Measurements from ENCODE around the gene MACC1. TPM values are rescaled to one million over a fixed set of nuclear protein-coding genes. Genes with fewer than 3 reads are reported as not detected.

The MACC1 gene
- total RNA-seq, 3 donors from 2014 or later: 0.19 to 0.34 (median 0.23) TPM

- H3K4me3 Mint-ChIP-seq: no peak overlapping the region
- DNase-seq (no peak), ATAC-seq (no peak)
- H3K27me3 Mint-ChIP-seq (ENCODE audit: low read depth): peaks cover 3% of the 10 kb centered on the region
- H3K9me3 Mint-ChIP-seq: no peaks in the 10 kb centered on the region
- no peaks in the 10 kb centered on the region for H3K36me3 Mint-ChIP-seq (ENCODE audit: insufficient read depth)
- peaks cover 9% of the 10 kb centered on the region for H3K4me1 Mint-ChIP-seq (ENCODE audit: low read depth)
Measured at GRCh38 chr7:20237464-20238193, 20.4 kb upstream of the MACC1 start.

GRCh38 chr7:20236790-20237189, 19.6 kb upstream of the MACC1 start:
- Mint-ChIP-seq H3K27me3 (ENCODE audit: low read depth) (peaks cover 3% of the 10 kb centered on the region), H3K9me3 (no peaks in the 10 kb centered on the region), H3K4me3 (no peak overlapping the region), H3K36me3 (ENCODE audit: insufficient read depth) (no peaks in the 10 kb centered on the region), H3K4me1 (ENCODE audit: low read depth) (peaks cover 9% of the 10 kb centered on the region)
- ATAC-seq (no peak), DNase-seq (no peak)

DNA sequence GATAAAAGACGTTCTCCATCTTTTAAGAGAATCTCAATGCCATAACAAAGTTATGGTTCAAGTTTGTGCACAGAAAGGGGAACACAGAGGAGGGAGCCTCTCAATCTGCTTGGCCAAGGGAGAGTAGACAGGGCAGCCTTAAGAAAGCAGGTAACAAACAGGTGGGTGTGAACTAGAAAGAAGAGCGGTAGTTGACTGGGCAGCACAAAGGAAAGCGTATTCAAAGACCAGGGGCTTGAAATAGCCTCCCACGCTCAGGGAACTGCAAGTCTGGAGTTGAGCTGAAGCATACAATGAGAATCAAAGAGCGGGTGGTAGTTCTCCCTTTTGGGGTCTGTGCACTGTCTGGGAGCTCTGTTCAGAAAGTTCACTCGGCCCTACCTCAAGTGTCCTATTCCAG, 18.9 kb upstream of the MACC1 start:
- H3K4me1 Mint-ChIP-seq (ENCODE audit: low read depth): peaks cover 9% of the 10 kb centered on the region
- H3K9me3 Mint-ChIP-seq: no peaks in the 10 kb centered on the region
- ATAC-seq: no peak
- no peak for DNase-seq
- H3K27me3 Mint-ChIP-seq (ENCODE audit: low read depth): peaks cover 3% of the 10 kb centered on the region
- H3K4me3 Mint-ChIP-seq: no peak overlapping the region
- H3K36me3 Mint-ChIP-seq (ENCODE audit: insufficient read depth): no peaks in the 10 kb centered on the region

DNA sequence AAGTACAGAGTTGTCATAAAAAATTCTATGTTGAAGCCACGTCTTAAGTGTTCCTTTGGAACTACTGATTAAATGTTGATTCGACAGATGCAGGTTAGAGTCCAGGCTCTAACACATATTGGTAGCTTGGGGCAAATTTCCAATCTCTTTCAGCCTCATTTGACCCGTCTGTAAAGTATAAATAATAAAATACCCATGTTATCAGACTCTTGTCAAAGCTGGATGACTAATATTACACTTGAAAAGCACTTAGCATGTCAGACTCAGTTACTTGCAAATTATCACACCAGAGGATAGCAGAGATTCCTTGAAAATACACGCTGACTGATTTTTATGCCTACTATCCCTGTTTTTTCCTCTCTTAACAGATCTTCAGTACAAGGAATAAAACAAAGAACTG, 18.1 kb upstream of the MACC1 start:
- no peak for DNase-seq
- H3K27me3 Mint-ChIP-seq (ENCODE audit: low read depth): peaks cover 3% of the 10 kb centered on the region
- H3K4me1 Mint-ChIP-seq (ENCODE audit: low read depth): peaks cover 9% of the 10 kb centered on the region
- no peaks in the 10 kb centered on the region for H3K9me3 Mint-ChIP-seq
- H3K36me3 Mint-ChIP-seq (ENCODE audit: insufficient read depth): no peaks in the 10 kb centered on the region
- ATAC-seq: no peak
- H3K4me3 Mint-ChIP-seq: no peak overlapping the region

- no peak overlapping the region for H3K4me3 Mint-ChIP-seq
- no peaks in the 10 kb centered on the region for H3K4me1 Mint-ChIP-seq (ENCODE audit: low read depth)
- H3K36me3 Mint-ChIP-seq (ENCODE audit: insufficient read depth): no peaks in the 10 kb centered on the region
- peaks cover 3% of the 10 kb centered on the region for H3K27me3 Mint-ChIP-seq (ENCODE audit: low read depth)
- H3K9me3 Mint-ChIP-seq: no peaks in the 10 kb centered on the region
- ATAC-seq: no peak
- no peak for DNase-seq
Measured at GRCh38 chr7:20233362-20233761, 16.2 kb upstream of the MACC1 start.

DNA sequence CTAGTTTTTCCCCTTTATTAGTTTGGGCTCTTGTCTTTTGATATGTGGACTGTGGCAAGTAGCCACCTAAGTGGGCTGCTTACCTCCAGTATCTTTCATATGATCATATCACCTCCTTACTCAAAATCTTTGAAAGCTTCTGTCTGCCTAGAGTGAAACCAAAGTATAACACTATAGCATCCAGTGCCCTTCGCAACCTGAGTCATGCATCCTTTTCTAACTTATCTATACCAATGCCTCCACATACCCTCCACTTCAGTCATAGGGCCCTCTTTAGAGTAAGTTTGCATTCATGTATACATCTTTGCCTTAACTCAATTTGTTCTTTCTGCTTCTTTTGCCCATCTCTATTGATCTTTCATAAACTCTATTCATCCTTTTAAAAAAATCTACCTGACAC, 15.7 kb upstream of the MACC1 start:
- Mint-ChIP-seq H3K27me3 (ENCODE audit: low read depth) (peaks cover 3% of the 10 kb centered on the region), H3K36me3 (ENCODE audit: insufficient read depth) (no peaks in the 10 kb centered on the region), H3K4me3 (no peak overlapping the region), H3K9me3 (no peaks in the 10 kb centered on the region), H3K4me1 (ENCODE audit: low read depth) (no peaks in the 10 kb centered on the region)
- ATAC-seq (peak in 1 of 2 donors; percentile 35), DNase-seq (no peak)

DNA sequence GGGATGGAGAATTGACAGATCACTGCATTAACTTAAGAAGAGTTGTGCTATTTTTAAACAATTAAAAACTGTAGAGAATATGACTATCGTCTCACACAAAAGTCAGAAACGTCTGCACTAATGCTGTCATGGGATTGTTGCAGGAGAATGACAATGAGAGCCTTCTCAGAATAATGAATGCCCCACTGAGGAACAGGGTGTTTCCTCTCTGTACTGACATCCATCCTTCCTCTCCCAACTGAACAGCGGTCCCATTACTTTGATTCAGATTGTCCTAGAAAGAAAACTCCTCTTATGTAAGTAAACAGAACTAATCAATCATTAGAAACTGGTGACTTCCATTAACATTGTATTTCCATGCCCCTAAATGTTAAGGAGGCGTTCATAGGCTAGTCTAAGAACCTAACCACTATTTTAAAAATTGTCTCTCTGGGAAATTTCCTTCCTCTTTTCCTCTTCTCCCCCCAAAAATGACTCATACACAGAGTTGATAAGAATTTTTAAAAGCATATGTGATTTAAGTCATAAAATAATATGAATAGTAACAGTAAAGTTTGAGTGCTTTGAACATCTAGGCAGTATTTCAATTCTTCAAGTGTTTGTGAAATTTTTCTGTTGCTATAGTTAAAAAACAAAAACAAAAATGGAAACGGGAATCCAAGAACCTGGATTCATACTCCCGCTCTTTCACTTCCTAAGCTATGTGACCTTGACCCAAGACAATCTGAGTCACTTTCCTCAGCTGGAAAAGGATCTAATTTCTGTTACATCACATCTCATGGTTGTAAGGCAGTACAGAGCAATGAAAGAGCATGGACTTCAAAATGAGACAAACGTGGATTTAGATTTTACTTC, 12.7 kb upstream of the MACC1 start:
- H3K36me3 Mint-ChIP-seq (ENCODE audit: insufficient read depth): no peaks in the 10 kb centered on the region
- DNase-seq (no peak), ATAC-seq (no peak)
- H3K9me3 Mint-ChIP-seq: no peaks in the 10 kb centered on the region
- H3K4me3 Mint-ChIP-seq: no peak overlapping the region
- peaks cover 3% of the 10 kb centered on the region for H3K27me3 Mint-ChIP-seq (ENCODE audit: low read depth)
- H3K4me1 Mint-ChIP-seq (ENCODE audit: low read depth): no peaks in the 10 kb centered on the region

GRCh38 chr7:20229081-20229480, 11.9 kb upstream of the MACC1 start:
- no peaks in the 10 kb centered on the region for H3K9me3 Mint-ChIP-seq
- no peaks in the 10 kb centered on the region for H3K4me1 Mint-ChIP-seq (ENCODE audit: low read depth)

GRCh38 chr7:20228654-20229053, 11.5 kb upstream of the MACC1 start:
- H3K9me3 Mint-ChIP-seq: no peaks in the 10 kb centered on the region
- no peaks in the 10 kb centered on the region for H3K36me3 Mint-ChIP-seq (ENCODE audit: insufficient read depth)
- no peak for ATAC-seq
- DNase-seq: no peak
- peaks cover 2% of the 10 kb centered on the region for H3K27me3 Mint-ChIP-seq (ENCODE audit: low read depth)
- H3K4me1 Mint-ChIP-seq (ENCODE audit: low read depth): no peaks in the 10 kb centered on the region
- no peak overlapping the region for H3K4me3 Mint-ChIP-seq

More at GRCh38 chr7:20229081-20229480, 11.9 kb upstream of the MACC1 start:
- no peak for ATAC-seq
- no peak for DNase-seq
- no peaks in the 10 kb centered on the region for H3K36me3 Mint-ChIP-seq (ENCODE audit: insufficient read depth)
- H3K4me3 Mint-ChIP-seq: no peak overlapping the region
- peaks cover 3% of the 10 kb centered on the region for H3K27me3 Mint-ChIP-seq (ENCODE audit: low read depth)

DNA sequence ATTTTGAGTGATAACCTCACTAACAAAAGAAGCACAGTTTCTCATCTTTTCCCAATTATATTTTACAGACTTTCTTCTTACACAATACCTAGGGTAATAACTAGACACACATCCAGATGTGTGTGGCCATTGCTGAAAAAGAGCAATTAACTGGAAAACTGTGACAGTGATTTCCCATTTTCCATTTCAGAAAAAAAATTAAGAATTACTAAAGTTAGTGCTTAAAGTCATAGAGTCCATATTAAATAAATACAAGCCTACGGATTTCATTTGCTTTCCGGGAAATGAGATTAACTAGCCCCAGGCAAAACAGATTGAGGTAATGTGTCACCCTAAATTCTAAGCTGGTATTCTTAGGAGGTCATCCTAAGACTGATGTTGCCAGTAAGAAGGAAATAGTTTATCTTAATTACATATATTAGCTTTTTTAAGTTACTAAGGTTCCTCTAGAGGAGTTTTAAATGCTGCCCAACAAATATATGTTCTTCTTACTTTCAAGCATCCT, 10.2 kb upstream of the MACC1 start:
- H3K4me3 Mint-ChIP-seq: no peak overlapping the region
- ATAC-seq (no peak), DNase-seq (no peak)
- H3K4me1 Mint-ChIP-seq (ENCODE audit: low read depth): no peaks in the 10 kb centered on the region
- H3K9me3 Mint-ChIP-seq: no peaks in the 10 kb centered on the region
- no peaks in the 10 kb centered on the region for H3K27me3 Mint-ChIP-seq (ENCODE audit: low read depth)
- no peaks in the 10 kb centered on the region for H3K36me3 Mint-ChIP-seq (ENCODE audit: insufficient read depth)

- no peak overlapping the region for H3K4me3 Mint-ChIP-seq
- H3K27me3 Mint-ChIP-seq (ENCODE audit: low read depth): no peaks in the 10 kb centered on the region
- no peaks in the 10 kb centered on the region for H3K9me3 Mint-ChIP-seq
- H3K4me1 Mint-ChIP-seq (ENCODE audit: low read depth): no peaks in the 10 kb centered on the region
- DNase-seq (no peak), ATAC-seq (no peak)
- no peaks in the 10 kb centered on the region for H3K36me3 Mint-ChIP-seq (ENCODE audit: insufficient read depth)
Measured at GRCh38 chr7:20226860-20227259, 9.7 kb upstream of the MACC1 start.

GRCh38 chr7:20225384-20225783, 8.2 kb upstream of the MACC1 start:
- ATAC-seq: no peak
- H3K9me3 Mint-ChIP-seq: no peaks in the 10 kb centered on the region

DNA sequence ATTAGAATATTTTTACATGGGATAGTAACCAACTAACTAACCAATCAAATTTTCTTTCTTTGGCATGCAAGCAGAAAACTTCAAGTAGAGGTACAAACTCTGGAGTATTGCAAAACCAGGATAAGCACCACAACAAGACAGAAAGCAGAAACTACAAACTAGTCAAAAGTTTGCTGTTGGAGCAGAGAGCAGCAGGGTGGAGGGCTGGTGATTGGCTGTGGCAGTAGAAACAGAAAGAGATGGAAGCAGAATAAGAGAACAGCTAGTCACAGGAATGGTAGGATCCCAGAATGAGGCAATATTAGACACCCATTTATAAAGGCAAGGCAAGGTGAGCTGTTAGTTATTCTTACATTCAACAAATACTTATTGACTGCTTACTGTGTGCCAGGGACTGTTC, 6.8 kb upstream of the MACC1 start:
- H3K36me3 Mint-ChIP-seq (ENCODE audit: insufficient read depth): no peaks in the 10 kb centered on the region
- H3K27me3 Mint-ChIP-seq (ENCODE audit: low read depth): no peaks in the 10 kb centered on the region
- peaks cover 7% of the 10 kb centered on the region for H3K4me1 Mint-ChIP-seq (ENCODE audit: low read depth)
- DNase-seq: no peak
- no peak for ATAC-seq
- no peaks in the 10 kb centered on the region for H3K9me3 Mint-ChIP-seq
- no peak overlapping the region for H3K4me3 Mint-ChIP-seq

More at GRCh38 chr7:20225384-20225783, 8.2 kb upstream of the MACC1 start:
- Mint-ChIP-seq H3K27me3 (ENCODE audit: low read depth) (no peaks in the 10 kb centered on the region), H3K4me1 (ENCODE audit: low read depth) (peaks cover 2% of the 10 kb centered on the region), H3K4me3 (no peak overlapping the region), H3K36me3 (ENCODE audit: insufficient read depth) (no peaks in the 10 kb centered on the region)
- DNase-seq: no peak

GRCh38 chr7:20223356-20223755, 6.2 kb upstream of the MACC1 start:
- no peaks in the 10 kb centered on the region for H3K36me3 Mint-ChIP-seq (ENCODE audit: insufficient read depth)
- no peaks in the 10 kb centered on the region for H3K9me3 Mint-ChIP-seq
- H3K4me1 Mint-ChIP-seq (ENCODE audit: low read depth): peaks cover 7% of the 10 kb centered on the region
- ATAC-seq (no peak), DNase-seq (no peak)
- no peaks in the 10 kb centered on the region for H3K27me3 Mint-ChIP-seq (ENCODE audit: low read depth)
- no peak overlapping the region for H3K4me3 Mint-ChIP-seq

All from activated T-cell treated with anti-CD3 and anti-CD28 coated beads, Interleukin-2, amount 50 U/mL, for 4 hours (primary cell).